Left ventricle myocardium superior (tissue), 1 donor: ENCODE data around the gene GCLC. TPM values are rescaled to one million over a fixed set of nuclear protein-coding genes. Genes with fewer than 3 reads are reported as not detected.
A peak's percentile ranks its signal among the peaks of the same experiment; 100 is the strongest.

ENCODE experiments used
- ATAC-seq: fragments of 200-7000 bp; cut with Tn5 transposase; one replicate; pipeline ENCODE4 v1.9.1; 2020; ENCODE audit warnings: mild to moderate bottlenecking, moderate library complexity
- DNase-seq: peaks from one replicate; pipeline ENCODE4 v3.0.0-alpha.2; 2020
- intact Hi-C: fragments of 100-400 bp; cut with micrococcal nuclease; formaldehyde crosslinking; loops from one replicate; pipeline ENCODE4 v1.11.0; 2022
- total RNA-seq: library from RNA; stranded (reverse); fragmentation: NEBNext Ultra II Directional; extraction: Animal tissue kit (Norgen Biotek cat#: 25700); gene quantifications from one replicate; pipeline ENCODE4 v1.2.1, GENCODE V29; 2021
- donor health status: DM: no; HTN: yes; CAD: no; lungs with severe emphysema.

Gene GCLC
- total RNA-seq, 1 donor from 2014 or later, result 31.9 TPM

DNA sequence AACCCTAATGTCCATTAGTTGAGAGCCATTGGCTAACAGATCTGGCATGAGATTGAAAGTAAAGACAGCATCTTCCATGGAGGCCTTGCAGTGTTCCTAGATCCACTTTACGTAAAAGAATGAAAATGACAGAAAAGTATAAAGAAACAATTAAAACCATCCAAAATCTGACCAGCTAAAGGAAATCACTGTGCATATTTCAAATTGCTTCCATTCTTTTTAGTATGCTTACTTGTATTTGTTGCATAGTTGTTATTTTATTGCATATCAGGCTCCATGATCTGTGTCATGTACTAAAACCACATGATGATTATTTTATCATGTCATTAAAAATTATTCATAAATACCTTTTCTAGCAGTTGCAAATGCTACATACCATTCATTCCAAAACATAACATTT is 67.9 kb downstream of the GCLC start:
- no peak for ATAC-seq
- DNase-seq, result no peak
- intact Hi-C loops, result no loop called here

DNA sequence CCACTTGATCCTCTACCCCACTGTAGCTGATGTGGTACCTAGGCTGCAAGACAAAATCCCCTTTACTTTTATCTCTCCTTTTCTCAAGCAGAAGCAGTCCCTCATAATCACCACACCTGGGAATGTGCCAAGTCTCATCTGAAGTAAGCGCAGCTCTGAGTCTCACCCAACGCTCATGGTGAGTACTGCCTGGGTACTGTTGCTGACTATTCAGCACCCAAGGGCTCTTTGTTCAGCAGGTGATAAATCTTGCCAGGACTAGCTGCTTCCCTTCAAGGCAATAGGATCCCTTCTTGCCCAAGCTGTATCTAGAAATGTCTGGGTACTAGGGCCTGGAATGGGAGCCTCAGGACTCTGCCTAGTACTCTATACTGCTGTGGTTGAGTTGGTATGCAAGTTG is 70.9 kb downstream of the GCLC start:
- intact Hi-C loops, result no loop called here

DNA sequence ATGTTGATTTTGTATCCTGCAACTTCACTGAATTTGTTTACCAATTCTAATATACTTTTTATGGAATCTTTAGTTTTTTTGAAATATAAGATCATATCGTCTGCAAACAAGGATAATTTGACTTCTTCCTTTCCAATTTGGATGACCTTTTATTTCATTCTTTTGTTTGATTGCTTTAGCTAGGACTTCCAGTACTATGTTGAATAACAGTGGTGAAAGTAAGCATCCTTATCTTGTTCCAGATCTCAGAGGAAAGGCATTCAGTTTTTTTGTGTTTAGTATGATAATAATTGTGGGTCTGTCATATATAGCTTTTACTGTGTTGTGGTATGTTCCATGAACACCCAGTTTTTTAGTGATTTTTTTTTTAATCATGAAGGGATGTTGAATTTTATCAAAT is 75.7 kb downstream of the GCLC start:
- intact Hi-C loops, result no loop called here
- DNase-seq (no peak), ATAC-seq (no peak)

More for the DNA sequence above, 70.9 kb downstream of the GCLC start:
- ATAC-seq (no peak), DNase-seq (no peak)

DNA sequence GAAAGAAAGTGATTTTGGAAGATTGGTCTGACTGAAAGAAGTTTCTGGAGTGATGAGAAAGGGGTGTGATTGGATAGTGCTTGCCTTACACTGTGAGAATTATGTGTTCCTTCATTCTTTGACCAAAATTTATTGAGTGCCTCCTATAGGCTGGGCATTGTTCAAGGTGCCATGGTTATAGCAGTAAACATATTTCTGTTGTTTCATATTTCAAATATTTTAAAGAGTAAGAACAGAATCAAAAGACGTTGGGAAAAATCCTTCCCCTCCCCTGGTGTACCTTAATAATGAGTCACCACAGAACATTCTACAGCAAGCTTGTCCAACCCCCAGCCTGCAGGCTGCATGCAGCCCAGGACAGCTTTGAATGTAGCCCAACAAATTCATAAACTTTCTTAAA is 78.6 kb downstream of the GCLC start:
- DNase-seq (no peak), ATAC-seq (no peak)
- intact Hi-C loops, result no loop called here

DNA sequence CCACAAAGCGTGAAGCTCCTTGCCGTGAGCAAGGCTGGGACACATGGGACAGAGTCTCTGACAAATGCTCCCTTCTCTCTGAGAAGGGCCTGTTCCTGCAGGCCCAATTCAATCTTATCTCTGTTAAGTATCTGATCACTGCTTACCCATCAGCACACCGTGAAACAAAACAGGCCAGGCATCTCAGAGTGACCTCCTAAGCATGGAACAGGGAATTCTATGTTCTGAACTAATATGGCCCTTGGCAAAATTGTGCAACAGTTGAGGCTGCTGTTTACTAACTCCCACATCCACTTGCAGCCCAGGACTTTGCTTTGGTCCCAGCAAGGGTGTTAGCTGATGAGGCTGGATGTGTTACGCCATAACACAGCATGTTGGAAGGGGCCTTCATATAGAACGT is 79.2 kb downstream of the GCLC start:
- no peak for DNase-seq
- no peak for ATAC-seq
- intact Hi-C loops, result no loop called here

DNA sequence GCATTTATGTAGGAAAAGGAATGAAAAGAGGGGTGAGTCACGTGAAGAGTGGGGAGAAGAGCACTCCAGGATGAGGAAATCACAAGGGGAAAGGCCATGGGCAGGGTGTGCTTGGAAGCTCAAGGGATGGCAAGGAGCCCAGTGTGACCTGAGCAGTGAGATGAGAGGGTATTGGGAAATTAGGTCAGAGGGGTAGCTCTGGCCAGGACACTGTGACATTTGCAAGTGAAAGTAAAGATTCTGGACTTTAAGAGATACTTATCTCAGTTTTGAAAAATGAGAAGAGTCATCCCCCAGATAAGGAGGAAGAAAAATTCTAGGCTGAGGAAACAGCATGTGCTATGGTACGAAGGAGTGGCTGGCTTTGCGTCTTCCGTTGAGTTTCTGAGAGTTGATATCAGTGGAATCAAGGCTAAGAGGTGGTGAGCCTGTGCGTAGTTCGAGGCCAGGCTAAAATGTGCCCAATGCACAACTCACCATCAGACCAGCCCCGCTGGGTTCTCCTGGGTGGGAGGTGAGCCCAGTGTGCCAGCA is 79.9 kb downstream of the GCLC start:
- intact Hi-C loops, result no loop called here
- ATAC-seq (peak; percentile 49), DNase-seq (no peak)

DNA sequence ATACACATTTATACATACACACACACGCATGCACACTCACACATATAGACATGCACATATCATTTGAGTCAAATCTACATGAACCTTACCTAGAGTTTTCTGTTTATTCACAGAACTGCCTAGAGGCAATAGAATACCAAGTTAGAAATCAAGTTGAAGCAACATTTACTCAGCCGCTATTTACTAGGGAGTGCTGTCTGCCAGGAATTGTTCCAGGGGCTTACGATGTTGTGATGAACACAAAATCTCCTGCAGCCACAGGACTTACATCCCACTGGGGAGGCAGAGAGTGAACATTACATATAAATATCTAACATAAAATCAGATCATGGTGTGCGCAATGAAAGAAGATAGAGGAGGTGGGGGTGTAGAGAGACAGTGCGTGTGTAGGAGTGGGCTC is 80.4 kb downstream of the GCLC start:
- intact Hi-C loops, result no loop called here
- no peak for DNase-seq
- ATAC-seq, result no peak

DNA sequence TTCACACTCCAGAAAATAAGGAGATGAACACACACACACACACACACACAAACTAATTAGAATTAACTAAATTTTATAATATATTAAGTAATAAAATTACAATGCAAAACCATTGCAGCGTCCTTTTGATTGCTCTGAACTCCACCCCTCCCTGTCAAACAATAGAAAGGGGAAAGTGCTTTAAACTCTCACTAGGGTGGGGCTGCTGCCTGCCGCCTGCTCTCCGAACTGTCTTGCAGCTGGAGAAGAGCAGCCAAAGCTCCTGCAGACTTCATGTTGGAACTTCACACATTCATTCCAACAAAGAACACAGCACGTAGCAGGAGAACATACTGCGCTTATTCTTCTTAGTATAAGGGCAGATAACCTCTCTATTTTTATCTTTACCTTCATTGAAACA is 83.2 kb downstream of the GCLC start:
- DNase-seq, result no peak
- intact Hi-C loops, result no loop called here
- peak; percentile 45 for ATAC-seq

DNA sequence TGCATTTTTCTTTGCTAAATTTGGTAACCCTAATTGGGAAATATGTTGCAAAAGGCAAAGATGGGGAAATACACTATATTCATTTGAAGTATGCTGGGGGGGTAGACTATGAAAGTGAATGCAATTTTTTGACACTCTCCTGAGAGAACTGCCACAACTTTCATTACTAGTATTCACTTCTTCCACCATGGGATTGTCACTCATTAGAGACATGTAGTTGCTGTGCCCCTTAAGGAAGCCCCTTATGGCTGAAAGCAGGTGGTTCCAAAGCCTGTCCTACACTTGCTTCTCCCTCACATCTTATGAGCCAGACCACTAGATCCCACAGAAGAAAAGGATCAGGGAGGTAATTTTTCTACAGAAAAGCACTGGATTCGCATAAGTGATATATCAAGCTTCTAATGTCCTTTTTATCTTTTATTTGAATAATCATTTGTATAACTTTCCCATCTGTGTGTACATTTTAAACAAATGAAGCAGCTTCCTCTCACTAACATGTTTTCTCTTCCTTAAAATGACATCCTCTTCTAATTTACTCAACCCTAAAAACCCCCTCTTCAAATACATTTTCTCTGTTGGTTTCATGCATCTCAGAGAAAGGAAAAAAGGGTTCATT is 83.8 kb downstream of the GCLC start:
- no peak for DNase-seq
- no peak for ATAC-seq
- intact Hi-C loops, result no loop called here

DNA sequence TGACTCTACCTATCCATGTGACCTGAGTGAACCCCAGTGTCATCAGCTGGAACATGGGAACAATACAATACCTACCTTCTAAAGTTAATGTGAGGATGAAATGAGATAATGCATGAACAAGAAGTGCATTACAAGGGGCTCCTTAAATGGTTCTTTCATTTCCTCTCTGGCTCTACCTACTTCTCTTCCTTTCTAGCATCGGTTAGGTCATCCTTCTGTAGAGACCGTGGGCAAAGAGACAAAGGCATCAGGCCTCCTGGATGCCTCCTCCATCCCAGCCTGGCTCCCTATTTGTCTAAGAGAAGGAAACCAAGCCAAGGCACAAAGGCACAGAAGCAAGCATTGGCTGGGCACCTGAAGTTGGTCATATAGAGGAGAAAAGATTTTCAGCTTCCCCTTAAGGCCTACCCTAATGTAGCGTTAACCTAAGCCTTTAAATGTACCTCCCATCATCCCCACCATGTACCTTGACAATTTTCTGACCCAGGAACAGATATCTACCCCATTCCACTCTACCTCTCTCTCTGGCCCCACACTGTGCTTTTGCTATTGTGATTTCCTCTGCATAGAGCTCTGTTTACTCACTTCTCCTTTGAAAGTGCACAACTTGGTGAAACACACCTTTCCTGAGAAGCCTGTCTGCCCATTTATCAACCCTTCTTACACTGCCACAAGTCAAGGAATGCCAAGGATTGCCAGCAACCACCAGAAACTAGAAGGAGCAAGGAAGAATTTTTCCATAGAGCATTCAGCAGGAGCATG is 86.6 kb downstream of the GCLC start:
- ATAC-seq (no peak), DNase-seq (no peak)
- intact Hi-C loops, result no loop called here

DNA sequence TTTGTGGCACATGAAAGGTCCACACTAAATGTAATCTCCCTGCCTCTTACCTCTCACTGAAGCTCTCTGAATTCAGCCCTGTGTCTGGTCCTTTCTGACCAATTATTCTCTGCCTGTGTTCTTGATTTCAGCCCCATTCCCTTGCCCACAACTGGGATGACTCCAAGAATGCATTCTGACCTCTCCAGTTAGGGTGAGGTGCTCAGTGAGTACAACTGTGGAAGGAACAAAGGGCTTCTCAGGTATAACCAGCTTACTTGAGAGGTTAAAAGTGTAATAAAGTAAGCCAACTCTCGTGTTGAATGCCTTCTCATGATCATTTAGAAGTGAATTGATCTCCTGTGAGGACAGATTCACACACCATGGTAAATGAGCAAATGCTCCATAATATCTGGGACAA is 88.1 kb downstream of the GCLC start:
- intact Hi-C loops, result no loop called here
- ATAC-seq (no peak), DNase-seq (no peak)

DNA sequence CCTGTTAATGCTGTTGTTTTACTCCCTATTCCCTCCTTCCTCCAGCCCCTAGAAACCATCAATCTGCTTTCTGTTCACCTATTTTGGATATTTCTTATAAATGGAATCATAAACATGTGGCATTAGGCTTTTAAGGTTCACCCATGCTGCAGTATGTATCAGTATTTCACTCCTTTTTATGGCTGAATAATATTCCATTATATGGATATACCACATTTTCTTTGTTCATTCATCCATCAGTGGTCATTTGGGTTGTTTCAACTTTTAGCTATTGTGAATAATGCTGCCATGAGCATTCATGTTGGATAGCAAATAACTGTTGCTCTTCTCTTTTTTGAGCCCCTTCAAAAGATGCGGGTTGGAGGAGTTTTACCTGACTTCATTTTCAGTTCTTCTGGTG is 89.2 kb downstream of the GCLC start:
- DNase-seq (no peak), ATAC-seq (no peak)
- intact Hi-C loops, result no loop called here

DNA sequence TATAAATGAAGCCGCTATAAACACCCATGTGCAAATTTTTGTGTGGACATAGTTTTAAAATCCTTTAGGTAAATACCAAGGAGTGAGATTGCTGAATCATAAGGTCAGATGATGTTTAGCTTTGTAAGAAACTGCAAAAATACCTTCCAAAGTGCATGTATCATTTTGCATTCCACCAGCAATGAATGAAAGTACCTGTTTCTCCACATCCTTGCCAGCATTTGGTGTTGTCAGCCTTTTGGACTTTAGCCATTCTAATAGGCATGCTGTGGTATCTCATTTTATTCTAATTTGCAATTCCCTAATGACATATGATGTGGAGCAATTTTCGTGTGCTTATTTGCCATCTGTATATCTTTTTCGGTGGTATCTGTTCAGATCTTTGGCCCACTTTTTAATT is 93.7 kb downstream of the GCLC start:
- DNase-seq (no peak), ATAC-seq (no peak)
- intact Hi-C loops, result no loop called here

DNA sequence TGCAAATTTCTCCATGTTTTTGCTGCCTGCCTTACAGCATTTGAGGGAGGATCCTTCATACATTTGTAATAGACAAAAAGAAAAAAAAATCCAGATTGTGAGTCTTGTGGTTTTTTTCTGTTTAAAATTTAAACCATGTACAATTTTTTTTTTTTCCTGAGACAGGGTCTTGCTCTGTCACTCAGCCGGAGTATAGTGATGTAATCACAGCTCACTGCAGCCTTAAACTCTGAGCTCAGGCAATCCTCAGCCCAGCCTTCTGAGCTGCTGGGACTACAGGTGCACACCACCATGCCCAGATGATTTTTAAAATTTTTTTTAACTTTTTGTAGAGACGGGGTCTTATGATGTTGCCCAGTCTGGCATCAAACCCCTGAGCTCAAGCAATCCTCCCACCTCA is 97.0 kb downstream of the GCLC start:
- intact Hi-C loops, result no loop called here
- DNase-seq (no peak), ATAC-seq (no peak)

Other genes with a start within 250 kb of the GCLC start
- 21.2 TPM for gene ELOVL5, start 196.2 kb downstream of the GCLC start, total RNA-seq
- 328 TPM for gene KLHL31, start 120.7 kb upstream of the GCLC start, total RNA-seq
- 2.0 TPM for gene LRRC1, start 249.9 kb upstream of the GCLC start, total RNA-seq